ENCODE data around the gene HYAL1.

HYAL1 gene

DNA sequence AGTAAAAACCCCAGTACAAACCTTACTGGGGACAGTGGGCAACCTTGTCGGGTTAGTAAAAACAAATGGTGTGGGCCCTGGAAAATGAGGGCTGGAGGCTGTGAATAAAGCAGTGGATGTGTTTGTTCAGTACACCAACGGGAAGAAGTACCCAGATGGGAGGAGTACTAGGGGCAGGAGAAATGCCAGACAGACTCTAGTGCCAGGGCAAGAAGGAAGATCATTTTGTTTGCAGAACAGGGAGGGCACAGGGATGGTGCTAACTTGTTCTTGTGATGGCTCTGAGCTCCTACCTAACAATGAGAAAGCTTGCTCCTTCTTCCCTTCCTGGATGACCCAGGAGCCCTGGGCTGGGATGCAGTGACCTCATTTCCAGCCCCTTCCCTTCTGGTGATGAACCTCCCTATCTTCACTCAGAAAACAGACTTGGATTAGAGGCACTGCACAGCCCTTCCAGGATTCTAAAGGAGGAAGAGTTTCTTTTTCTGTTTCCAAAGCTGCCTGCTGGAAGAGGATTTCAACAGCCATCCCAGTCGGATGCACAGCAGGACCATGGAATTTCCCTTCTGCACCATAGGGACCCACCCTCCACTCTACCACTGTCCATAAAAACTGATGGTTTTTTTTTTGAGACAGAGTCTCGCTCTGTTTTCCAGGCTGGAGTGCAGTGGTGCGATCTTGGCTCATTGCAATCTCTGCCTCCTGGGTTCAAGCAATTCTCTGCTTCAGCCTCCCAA is 31.1 kb upstream of the HYAL1 start:
- no peak for DNase-seq

- DNase-seq: no peak
These were observed 30.5 kb upstream of the HYAL1 start for GRCh38 chr3:50333744-50334328.

DNA sequence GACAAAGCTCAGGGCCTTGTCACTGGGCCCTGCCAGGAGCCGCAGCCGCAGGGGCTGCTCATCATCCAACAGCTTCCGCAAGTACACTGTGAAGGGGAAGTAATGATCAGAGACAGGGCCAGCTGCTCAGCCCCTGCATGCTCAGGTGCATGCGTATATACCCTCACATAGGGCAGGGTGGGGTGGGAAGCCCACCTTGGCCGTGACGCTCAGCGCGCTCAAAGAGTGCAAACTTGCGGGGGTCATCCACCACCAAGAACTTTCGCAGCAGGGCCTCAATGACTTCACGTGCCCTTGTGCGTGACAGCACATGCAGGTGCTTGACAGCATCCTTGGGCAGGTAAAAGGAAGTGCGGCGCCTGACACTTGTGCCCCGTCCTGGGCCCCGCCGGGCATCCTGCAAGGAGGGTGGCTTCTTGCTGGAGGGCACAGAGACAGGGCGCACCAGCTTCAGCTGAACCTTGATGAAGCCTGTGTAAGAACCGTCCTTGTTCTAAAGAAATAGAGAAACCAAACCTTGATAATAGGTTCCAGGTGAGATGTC is 28.1 kb upstream of the HYAL1 start:
- DNase-seq: no peak

DNA sequence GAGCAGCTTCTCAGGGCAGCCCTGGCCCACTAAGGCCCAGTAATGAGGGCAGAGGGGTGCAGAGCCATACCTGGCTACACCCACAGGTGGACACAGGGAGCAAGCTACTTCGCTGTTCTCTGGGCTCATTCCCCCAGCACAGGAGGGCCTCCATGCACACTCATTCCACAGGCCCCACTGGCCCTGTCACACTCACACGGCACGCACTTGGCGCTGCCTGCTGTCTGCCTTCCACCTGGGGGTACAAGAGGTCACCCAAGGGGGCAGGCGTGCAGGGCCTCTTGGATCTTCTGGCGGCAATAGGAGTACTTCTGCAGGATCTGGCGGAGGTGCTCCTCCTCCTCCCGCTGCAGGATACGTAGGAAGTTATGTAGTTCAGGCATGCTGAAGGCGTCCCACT is 27.0 kb upstream of the HYAL1 start:
- DNase-seq: no peak

- DNase-seq: no peak
These were observed 24.7 kb upstream of the HYAL1 start, which contains the start of gene TUSC2 for GRCh38 chr3:50327943-50328691. Gene TUSC2 (minus strand): TSS chr3:50328223. CDS start chr3:50328099, 124 bp downstream.

- no peak for DNase-seq
These were observed 23.8 kb upstream of the HYAL1 start for GRCh38 chr3:50327129-50327528.

DNA sequence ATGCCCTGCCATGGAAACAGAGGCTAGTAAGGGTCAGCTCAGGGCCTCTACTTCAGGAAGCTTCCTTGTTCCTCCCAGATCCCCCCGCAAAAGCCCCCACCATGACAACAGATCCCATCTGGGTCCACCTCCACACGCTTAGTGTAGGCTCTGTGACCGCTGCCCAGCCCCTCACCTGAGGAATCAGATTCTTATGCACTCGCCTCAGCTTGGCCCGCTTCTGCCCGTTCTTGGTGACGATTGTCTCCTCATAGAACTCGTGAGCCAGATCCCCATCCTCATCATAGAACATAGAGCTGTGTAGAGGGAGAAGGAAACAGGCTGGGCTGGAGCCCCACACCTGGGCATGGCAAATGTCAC is 22.8 kb upstream of the HYAL1 start:
- DNase-seq: no peak

- no peak for DNase-seq
These were observed 22.3 kb upstream of the HYAL1 start for GRCh38 chr3:50325497-50326181.

DNA sequence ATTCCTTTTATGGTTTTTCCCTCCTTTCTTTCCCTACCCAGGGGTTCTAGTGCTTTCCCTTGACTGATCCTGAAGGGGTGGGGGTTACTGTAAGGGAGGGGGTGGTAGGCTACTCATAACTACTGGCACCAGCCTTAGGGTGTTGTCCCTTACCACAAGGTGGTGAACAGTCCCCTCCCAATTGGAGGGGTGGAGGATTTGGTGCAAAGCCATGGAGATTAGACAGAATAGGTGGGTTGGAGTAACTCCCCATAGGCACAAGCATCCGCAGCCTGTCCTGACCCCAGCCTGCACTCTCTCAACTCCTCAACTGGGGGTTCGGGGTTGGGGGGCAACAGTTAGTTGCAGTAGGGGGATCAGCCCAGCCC is 21.7 kb upstream of the HYAL1 start:
- no peak for DNase-seq

- DNase-seq: no peak
These were observed 21.2 kb upstream of the HYAL1 start for GRCh38 chr3:50324351-50325112.

DNA sequence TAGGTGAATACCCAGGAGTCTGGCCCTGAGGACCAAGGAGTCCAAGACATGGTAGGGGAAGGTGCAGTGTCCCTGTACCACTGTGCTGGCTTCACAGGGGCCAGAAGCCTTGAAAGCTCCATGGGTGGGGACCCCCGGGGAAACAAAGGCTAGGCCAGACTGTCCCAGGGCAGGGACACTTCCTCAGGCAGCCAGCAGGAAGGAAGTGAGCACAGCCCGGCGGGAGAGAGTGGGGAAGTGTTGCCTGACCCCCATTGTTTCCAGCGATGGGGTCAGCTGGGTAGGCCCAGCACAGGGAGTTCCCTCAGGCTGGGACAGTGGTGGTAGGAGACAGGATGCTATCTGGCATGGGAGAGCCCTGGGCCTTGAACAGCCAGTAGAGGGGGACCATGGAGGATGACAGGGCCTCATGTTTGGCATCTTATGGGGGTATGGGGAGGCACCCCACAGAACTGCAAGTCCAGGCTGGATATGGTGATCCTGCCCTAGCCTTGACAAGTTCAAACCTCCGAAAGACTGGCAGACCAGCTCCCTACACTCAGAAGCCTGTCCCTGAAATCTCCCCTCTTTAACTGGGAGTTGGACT is 20.3 kb upstream of the HYAL1 start:
- no peak for DNase-seq

DNA sequence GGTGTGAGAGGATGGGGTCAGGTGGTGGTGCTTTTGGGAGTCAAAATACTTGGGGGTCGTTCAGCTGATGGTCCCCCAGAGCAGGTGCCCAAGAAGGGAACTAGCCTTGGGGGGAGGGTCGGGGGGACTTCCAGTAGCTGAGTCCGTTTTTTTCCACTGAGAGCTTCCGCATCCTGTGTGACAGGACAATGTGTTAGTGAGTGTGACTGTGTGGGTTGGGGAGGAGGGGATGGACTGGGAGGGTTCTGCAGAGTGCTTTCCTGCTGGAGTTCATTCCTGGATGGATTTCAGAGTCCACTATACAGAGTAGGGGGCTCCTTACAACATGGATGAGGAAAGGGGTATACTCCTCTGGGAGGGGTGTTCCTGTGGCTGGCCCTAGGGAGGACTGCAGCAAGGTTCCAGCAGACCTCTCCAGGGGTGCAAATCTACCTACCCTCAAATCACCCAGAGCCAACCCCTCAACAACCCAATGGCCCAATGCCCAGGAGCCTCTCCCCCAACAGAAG is 19.8 kb upstream of the HYAL1 start:
- no peak for DNase-seq

GRCh38 chr3:50322386-50323091 is 19.2 kb upstream of the HYAL1 start, which contains the start of gene HYAL2:
Gene HYAL2 (minus strand): TSS chr3:50322745. CDS start chr3:50320489, 2,256 bp downstream.
- DNase-seq: no peak

DNA sequence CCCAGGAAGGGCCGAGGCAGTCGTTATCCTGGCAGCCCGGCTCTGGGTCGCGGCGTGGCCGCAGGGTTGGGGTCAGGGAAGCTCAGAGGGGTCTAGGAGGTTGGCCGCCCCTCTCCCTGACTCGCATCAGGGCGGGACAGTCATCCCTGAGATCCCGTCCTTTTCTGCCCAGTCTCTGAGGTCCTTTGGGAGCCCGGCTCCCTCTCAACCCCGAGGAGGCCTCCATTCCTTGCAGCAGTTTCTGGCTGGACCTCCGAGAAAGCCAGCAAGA is 18.7 kb upstream of the HYAL1 start:
- no peak for DNase-seq

GRCh38 chr3:50321336-50322114 is 18.2 kb upstream of the HYAL1 start:
- no peak for DNase-seq

GRCh38 chr3:50320853-50321335 is 17.5 kb upstream of the HYAL1 start:
- DNase-seq: no peak

- no peak for DNase-seq
These were observed 16.7 kb upstream of the HYAL1 start for GRCh38 chr3:50319894-50320625.

GRCh38 chr3:50319181-50319893 is 16.0 kb upstream of the HYAL1 start:
- no peak for DNase-seq

DNA sequence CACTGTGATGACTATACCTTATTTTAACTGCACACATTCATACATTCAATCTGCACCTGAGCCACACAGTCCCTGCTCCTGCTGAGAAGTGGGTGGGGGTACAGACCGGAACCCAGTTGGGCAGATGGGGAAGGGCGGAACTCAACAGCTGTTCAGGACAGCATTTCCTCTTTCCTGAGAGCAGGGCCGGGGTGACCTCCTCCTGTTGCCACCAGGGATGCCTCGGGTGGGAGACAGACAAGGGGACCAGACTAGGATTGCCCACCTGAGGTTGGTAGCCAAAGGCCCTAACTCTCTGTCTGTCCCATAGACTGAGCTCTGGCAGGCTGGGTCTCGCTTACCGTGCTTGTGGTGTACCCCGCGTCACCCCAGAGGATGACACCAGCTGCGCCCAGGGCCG is 15.2 kb upstream of the HYAL1 start:
- DNase-seq: no peak
